ENCODE data around the gene TMC2. TPM values are rescaled to one million over a fixed set of nuclear protein-coding genes. Genes with fewer than 3 reads are reported as not detected.

Gene TMC2
- total RNA-seq, 1 donor from 2014 or later: 0.11 TPM

- Mint-ChIP-seq H3K27me3 (ENCODE audit: low read depth) (no peaks in the 10 kb centered on the region), H3K4me3 (no peak overlapping the region), H3K36me3 (peaks cover 50% of the 10 kb centered on the region), H3K9me3 (no peaks in the 10 kb centered on the region), H3K27ac (peak overlapping the region; percentile 34), H3K4me1 (peaks cover 21% of the 10 kb centered on the region)
- TF ChIP-seq CTCF (IDR thresholded peaks at IDR 0.05; ENCODE audit: unreplicated experiment): no peak
- DNase-seq (ENCODE audit: low spot score in 2 of 2, unreplicated experiment in 2 of 2): no peak
These were observed 120.9 kb downstream of the TMC2 start for GRCh38 chr20:2657241-2657640.

GRCh38 chr20:2657674-2658073 is 121.3 kb downstream of the TMC2 start:
- TF ChIP-seq CTCF (IDR thresholded peaks at IDR 0.05; ENCODE audit: unreplicated experiment): no peak
- Mint-ChIP-seq H3K36me3 (peaks cover 52% of the 10 kb centered on the region), H3K27ac (no peak overlapping the region), H3K4me1 (peaks cover 22% of the 10 kb centered on the region), H3K9me3 (no peaks in the 10 kb centered on the region), H3K4me3 (no peak overlapping the region), H3K27me3 (ENCODE audit: low read depth) (no peaks in the 10 kb centered on the region)
- DNase-seq (ENCODE audit: low spot score in 2 of 2, unreplicated experiment in 2 of 2): no peak

GRCh38 chr20:2658414-2659354 is 122.3 kb downstream of the TMC2 start:
- Mint-ChIP-seq H3K27me3 (ENCODE audit: low read depth) (no peaks in the 10 kb centered on the region), H3K27ac (peak overlapping the region; percentile 11), H3K4me1 (peaks cover 24% of the 10 kb centered on the region), H3K9me3 (no peaks in the 10 kb centered on the region), H3K36me3 (peaks cover 52% of the 10 kb centered on the region), H3K4me3 (no peak overlapping the region)
- TF ChIP-seq CTCF (IDR thresholded peaks at IDR 0.05; ENCODE audit: unreplicated experiment): no peak
- no peak for DNase-seq (ENCODE audit: low spot score in 2 of 2, unreplicated experiment in 2 of 2)

- Mint-ChIP-seq H3K4me1 (peaks cover 22% of the 10 kb centered on the region), H3K36me3 (peaks cover 51% of the 10 kb centered on the region), H3K4me3 (no peak overlapping the region), H3K27me3 (ENCODE audit: low read depth) (no peaks in the 10 kb centered on the region), H3K9me3 (no peaks in the 10 kb centered on the region), H3K27ac (no peak overlapping the region)
- TF ChIP-seq CTCF (IDR thresholded peaks at IDR 0.05; ENCODE audit: unreplicated experiment): no peak
- DNase-seq (ENCODE audit: low spot score in 2 of 2, unreplicated experiment in 2 of 2): no peak
These were observed 123.2 kb downstream of the TMC2 start for GRCh38 chr20:2659547-2659946.

GRCh38 chr20:2663364-2663886 is 127.1 kb downstream of the TMC2 start:
- peak overlapping the region; percentile 85 for H3K4me3 Mint-ChIP-seq
- H3K27ac Mint-ChIP-seq: peak overlapping the region; percentile 99
- peaks cover 22% of the 10 kb centered on the region for H3K36me3 Mint-ChIP-seq
- H3K4me1 Mint-ChIP-seq: peaks cover 20% of the 10 kb centered on the region
- TF ChIP-seq CTCF (IDR thresholded peaks at IDR 0.05; ENCODE audit: unreplicated experiment): no peak
- H3K9me3 Mint-ChIP-seq: no peaks in the 10 kb centered on the region
- H3K27me3 Mint-ChIP-seq (ENCODE audit: low read depth): peaks cover 15% of the 10 kb centered on the region
- no peak for DNase-seq (ENCODE audit: low spot score in 2 of 2, unreplicated experiment in 2 of 2)

Measured in mesothelial cell of epicardium (in vitro differentiated cells).